ENCODE measurements around the gene THPO. TPM values are rescaled to one million over a fixed set of nuclear protein-coding genes. Genes with fewer than 3 reads are reported as not detected.

The THPO gene
- polyA plus RNA-seq, 1 donor from 2014 or later = 0.59 TPM

GRCh38 chr3:184339001-184339400 is 39.0 kb downstream of the THPO start:
- no peaks in the 10 kb centered on the region for H3K9me2 ChIP-seq (ENCODE audit: insufficient read depth, low read length)
- no peaks in the 10 kb centered on the region for H4K20me1 ChIP-seq (ENCODE audit: insufficient read depth)
- H3K27ac ChIP-seq (ENCODE audit: low read length) = peak overlapping the region; percentile 99
- H3K36me3 ChIP-seq (ENCODE audit: insufficient read depth, low read length) = no peaks in the 10 kb centered on the region
- H3K79me2 ChIP-seq (replicated peaks; ENCODE audit: insufficient read depth, low read length) = peaks cover 37% of the 10 kb centered on the region
- H2AFZ ChIP-seq (ENCODE audit: low read depth, low read length) = peak overlapping the region; percentile 38
- no peaks in the 10 kb centered on the region for H3K27me3 ChIP-seq (ENCODE audit: insufficient read depth, low read depth, low read length)
- H3K9me3 ChIP-seq (ENCODE audit: low read length) = no peaks in the 10 kb centered on the region
- peak overlapping the region; percentile 95 for H3K4me3 ChIP-seq (ENCODE audit: low read length)
- peak overlapping the region; percentile 98 for H3K4me2 ChIP-seq (ENCODE audit: low read length)
- TF ChIP-seq MXI1 (conservative IDR thresholded peaks at IDR 0.05; ENCODE audit: poor library complexity, severe bottlenecking) (peak; percentile 58), POLR2AphosphoS5 (IDR thresholded peaks at IDR 0.05) (no peak)
- peak overlapping the region; percentile 98 for H3K9ac ChIP-seq (ENCODE audit: low read length)
- H3F3A ChIP-seq (ENCODE audit: insufficient read depth, low read length, poor library complexity, severe bottlenecking) = peaks cover 10% of the 10 kb centered on the region

- Histone ChIP-seq H3K36me3 (ENCODE audit: insufficient read depth, low read length) (no peaks in the 10 kb centered on the region), H3K27me3 (ENCODE audit: insufficient read depth, low read depth, low read length) (no peaks in the 10 kb centered on the region), H3K27ac (ENCODE audit: low read length) (peak overlapping the region; percentile 99)
These were observed 39.5 kb downstream of the THPO start for GRCh38 chr3:184338511-184338945.

More at GRCh38 chr3:184338511-184338945, 39.5 kb downstream of the THPO start:
- peak overlapping the region; percentile 38 for H2AFZ ChIP-seq (ENCODE audit: low read depth, low read length)
- H3K9me2 ChIP-seq (ENCODE audit: insufficient read depth, low read length) = no peaks in the 10 kb centered on the region
- no peaks in the 10 kb centered on the region for H4K20me1 ChIP-seq (ENCODE audit: insufficient read depth)
- H3F3A ChIP-seq (ENCODE audit: insufficient read depth, low read length, poor library complexity, severe bottlenecking) = peaks cover 10% of the 10 kb centered on the region
- peaks cover 37% of the 10 kb centered on the region for H3K79me2 ChIP-seq (replicated peaks; ENCODE audit: insufficient read depth, low read length)
- peak overlapping the region; percentile 98 for H3K4me2 ChIP-seq (ENCODE audit: low read length)
- peak overlapping the region; percentile 95 for H3K4me3 ChIP-seq (ENCODE audit: low read length)
- TF ChIP-seq CTCF (IDR thresholded peaks at IDR 0.05; ENCODE audit: poor library complexity, severe bottlenecking) (peak; percentile 67), REST (IDR thresholded peaks at IDR 0.05; ENCODE audit: borderline replicate concordance) (peak; percentile 72), EZH2 (IDR thresholded peaks at IDR 0.05; ENCODE audit: borderline replicate concordance, insufficient read depth, low read length, poor library complexity, severe bottlenecking) (no peak), EP300 (conservative IDR thresholded peaks at IDR 0.05; ENCODE audit: poor library complexity, severe bottlenecking) (peak; percentile 81), TAF1 (IDR thresholded peaks at IDR 0.05; ENCODE audit: low read depth) (peak; percentile 83), POLR2AphosphoS5 (IDR thresholded peaks at IDR 0.05) (peak; percentile 92), SMC3 (conservative IDR thresholded peaks at IDR 0.05; ENCODE audit: poor library complexity) (peak; percentile 54), RAD21 (conservative IDR thresholded peaks at IDR 0.05) (peak; percentile 41), MXI1 (conservative IDR thresholded peaks at IDR 0.05; ENCODE audit: poor library complexity, severe bottlenecking) (peak; percentile 96)
- peak overlapping the region; percentile 98 for H3K9ac ChIP-seq (ENCODE audit: low read length)
- no peaks in the 10 kb centered on the region for H3K9me3 ChIP-seq (ENCODE audit: low read length)
